HAP-1 (cell line): ENCODE results near the gene SULT4A1.

Experiments used
- DNase-seq, 2 experiments: peaks; one replicate each; pipeline ENCODE4 v3.0.0-alpha.2; 2016 to 2020; ENCODE audit warnings: low spot score in 2 of 2
- H3K27me3 ChIP-seq: fragments of 250-450 bp; sonication (Bioruptor Pico); 2 replicates; pipeline ENCODE4 v1.5.1; 2020; ENCODE audit warnings: low read depth, mild to moderate bottlenecking, moderate library complexity
- H3K36me3 ChIP-seq: fragments of 250-450 bp; sonication (Bioruptor Pico); replicated peaks from 2 replicates; pipeline ENCODE4 v1.5.1; 2020; ENCODE audit warnings: mild to moderate bottlenecking
- H3K4me1 ChIP-seq: fragments of 250-450 bp; sonication (Bioruptor Pico); 2 replicates; pipeline ENCODE4 v1.5.1; 2020; ENCODE audit warnings: mild to moderate bottlenecking
- H3K4me3 ChIP-seq: fragments of 250-450 bp; sonication (Bioruptor Pico); 2 replicates; pipeline ENCODE4 v1.5.1; 2020; ENCODE audit warnings: mild to moderate bottlenecking, moderate library complexity
- H3K9me3 ChIP-seq: fragments of 250-450 bp; sonication (Bioruptor Pico); 2 replicates; pipeline ENCODE4 v1.5.1; 2020; ENCODE audit warnings: mild to moderate bottlenecking, moderate library complexity
- in situ Hi-C: fragments of 300-500 bp; cut with MboI; formaldehyde crosslinking; loops from 3 replicates; pipeline ENCODE4 v1.14.3; 2020; ENCODE audit warnings: low sequenced_read_pairs, inconsistent platforms, mixed read lengths

SULT4A1 gene

GRCh38 chr22:43851058-43851978 is 11.0 kb downstream of the SULT4A1 start:
- DNase-seq: no peak
- in situ Hi-C loops: no loop called here
- Histone ChIP-seq H3K9me3 (no peaks in the 10 kb centered on the region), H3K4me1 (no peaks in the 10 kb centered on the region), H3K4me3 (no peak overlapping the region), H3K36me3 (no peaks in the 10 kb centered on the region), H3K27me3 (peaks cover 20% of the 10 kb centered on the region)

DNA sequence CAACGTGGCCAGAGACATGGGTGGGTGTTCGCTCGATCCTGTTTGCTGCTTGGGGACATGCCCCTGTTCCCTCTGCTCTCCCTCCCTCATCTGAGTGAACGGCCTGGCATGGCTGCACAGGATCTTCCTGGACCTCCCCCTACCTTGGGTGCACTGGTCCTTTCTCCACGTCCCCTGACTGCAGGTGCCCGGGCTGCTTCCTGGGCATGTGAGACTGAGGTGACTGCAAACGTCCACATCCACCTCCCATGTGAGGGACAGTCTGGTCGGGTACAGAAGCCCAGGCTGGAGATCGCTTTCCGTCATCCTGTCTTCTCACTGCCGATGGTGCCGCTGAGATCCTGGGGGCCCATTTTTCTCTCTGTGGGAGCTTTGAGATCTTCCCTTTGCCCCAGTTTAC is 11.8 kb downstream of the SULT4A1 start:
- H3K4me3 ChIP-seq: no peak overlapping the region

GRCh38 chr22:43849731-43850130 is 12.6 kb downstream of the SULT4A1 start:
- no peaks in the 10 kb centered on the region for H3K36me3 ChIP-seq
- H3K4me1 ChIP-seq: no peaks in the 10 kb centered on the region
- in situ Hi-C loops: no loop called here
- no peaks in the 10 kb centered on the region for H3K9me3 ChIP-seq
- H3K4me3 ChIP-seq: no peak overlapping the region
- no peak for DNase-seq
- H3K27me3 ChIP-seq: peaks cover 20% of the 10 kb centered on the region

More for the DNA sequence above, 11.8 kb downstream of the SULT4A1 start:
- Histone ChIP-seq H3K27me3 (peaks cover 20% of the 10 kb centered on the region), H3K4me1 (no peaks in the 10 kb centered on the region), H3K9me3 (no peaks in the 10 kb centered on the region), H3K36me3 (no peaks in the 10 kb centered on the region)
- no peak for DNase-seq
- in situ Hi-C loops: no loop called here

GRCh38 chr22:43848366-43849171 is 13.7 kb downstream of the SULT4A1 start:
- no peak overlapping the region for H3K4me3 ChIP-seq
- DNase-seq: peak in 1 of 2 experiments; percentile 26
- H3K36me3 ChIP-seq: no peaks in the 10 kb centered on the region
- in situ Hi-C loops: no loop called here
- H3K27me3 ChIP-seq: peaks cover 20% of the 10 kb centered on the region
- H3K9me3 ChIP-seq: no peaks in the 10 kb centered on the region
- no peaks in the 10 kb centered on the region for H3K4me1 ChIP-seq

GRCh38 chr22:43847376-43848289 is 14.7 kb downstream of the SULT4A1 start:
- in situ Hi-C loops: no loop called here
- H3K4me1 ChIP-seq: no peaks in the 10 kb centered on the region
- H3K36me3 ChIP-seq: no peaks in the 10 kb centered on the region
- no peak overlapping the region for H3K4me3 ChIP-seq
- H3K9me3 ChIP-seq: no peaks in the 10 kb centered on the region
- DNase-seq: no peak
- H3K27me3 ChIP-seq: peaks cover 18% of the 10 kb centered on the region

DNA sequence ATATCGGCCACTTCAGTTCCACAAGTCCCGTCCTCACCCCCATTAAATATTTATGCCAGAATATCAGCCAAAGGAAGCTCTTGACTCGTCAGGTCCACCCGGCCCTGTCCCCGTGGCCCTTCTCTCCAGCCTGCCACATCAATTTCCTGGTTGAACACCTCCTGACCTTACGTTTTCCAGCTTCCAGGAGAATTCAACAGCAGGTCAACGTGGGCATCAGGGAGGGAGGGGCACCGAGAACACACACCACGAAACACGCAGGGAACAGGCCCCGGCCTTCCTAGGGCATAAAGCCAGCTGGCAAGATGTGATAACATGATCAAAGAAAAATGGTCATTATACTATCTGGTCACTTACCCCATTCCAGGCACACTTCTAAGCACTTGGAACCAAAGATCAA is 15.3 kb downstream of the SULT4A1 start:
- in situ Hi-C loops: no loop called here
- H3K36me3 ChIP-seq: no peaks in the 10 kb centered on the region
- H3K4me3 ChIP-seq: no peak overlapping the region
- no peaks in the 10 kb centered on the region for H3K9me3 ChIP-seq
- peaks cover 15% of the 10 kb centered on the region for H3K27me3 ChIP-seq
- DNase-seq: no peak
- H3K4me1 ChIP-seq: no peaks in the 10 kb centered on the region

GRCh38 chr22:43845981-43846380 is 16.3 kb downstream of the SULT4A1 start:
- peaks cover 12% of the 10 kb centered on the region; the same call in 1 of the 2 replicates for H3K27me3 ChIP-seq

DNA sequence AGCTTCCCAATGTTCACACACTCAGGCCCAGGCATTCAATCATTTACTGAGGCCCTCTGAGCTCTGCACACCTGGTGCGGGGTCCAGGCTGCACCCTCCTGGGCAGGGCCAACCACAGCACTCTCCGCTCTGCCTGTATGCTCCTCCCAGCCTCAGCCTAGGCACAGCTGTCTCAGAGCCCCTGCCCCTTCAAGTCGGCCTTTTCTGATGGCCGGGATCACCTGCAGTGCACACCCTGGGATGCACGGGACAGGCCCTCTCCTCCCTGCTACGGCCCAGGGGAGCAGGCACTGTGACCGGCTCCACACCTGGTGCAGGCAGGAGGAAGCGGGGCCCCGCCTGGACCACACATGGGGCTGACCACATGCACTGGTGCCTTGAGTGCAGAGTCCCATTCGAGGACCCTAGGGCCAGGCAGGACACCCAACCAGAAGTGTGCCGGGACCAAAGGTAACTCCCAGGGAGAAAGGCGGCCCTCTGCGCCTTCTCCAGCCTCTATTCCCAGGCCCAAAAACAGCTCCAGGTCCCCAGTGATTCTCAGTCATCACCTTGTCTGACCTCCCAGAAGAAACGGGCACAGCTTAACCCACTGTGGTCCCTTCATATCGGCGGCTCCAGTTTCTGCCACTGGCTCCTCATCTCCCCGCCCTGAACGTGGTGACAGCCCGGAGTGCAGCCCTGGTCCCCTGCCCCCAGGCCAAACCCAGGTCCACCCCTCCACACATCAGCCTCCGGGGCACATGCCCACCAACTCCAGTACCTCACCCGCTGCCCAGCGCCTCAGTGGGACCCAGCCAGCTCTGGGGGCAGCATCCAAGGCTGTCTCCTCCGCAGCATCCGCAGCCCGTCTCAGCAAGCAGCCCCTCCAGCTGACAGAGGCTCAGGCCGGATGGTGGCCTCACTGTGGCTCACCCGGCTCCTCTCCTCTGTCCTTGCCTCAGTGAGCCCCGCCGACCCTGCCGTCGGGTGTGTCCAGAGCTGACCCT is 17.5 kb downstream of the SULT4A1 start:
- Histone ChIP-seq H3K4me1 (no peaks in the 10 kb centered on the region), H3K9me3 (no peaks in the 10 kb centered on the region), H3K4me3 (no peak overlapping the region), H3K27me3 (peaks cover 7% of the 10 kb centered on the region; the same call in 1 of the 2 replicates), H3K36me3 (no peaks in the 10 kb centered on the region)
- no peak for DNase-seq
- in situ Hi-C loops: no loop called here

More at GRCh38 chr22:43845981-43846380, 16.3 kb downstream of the SULT4A1 start:
- Histone ChIP-seq H3K36me3 (no peaks in the 10 kb centered on the region), H3K4me3 (no peak overlapping the region), H3K4me1 (no peaks in the 10 kb centered on the region), H3K9me3 (no peaks in the 10 kb centered on the region)
- no peak for DNase-seq
- in situ Hi-C loops: no loop called here

DNA sequence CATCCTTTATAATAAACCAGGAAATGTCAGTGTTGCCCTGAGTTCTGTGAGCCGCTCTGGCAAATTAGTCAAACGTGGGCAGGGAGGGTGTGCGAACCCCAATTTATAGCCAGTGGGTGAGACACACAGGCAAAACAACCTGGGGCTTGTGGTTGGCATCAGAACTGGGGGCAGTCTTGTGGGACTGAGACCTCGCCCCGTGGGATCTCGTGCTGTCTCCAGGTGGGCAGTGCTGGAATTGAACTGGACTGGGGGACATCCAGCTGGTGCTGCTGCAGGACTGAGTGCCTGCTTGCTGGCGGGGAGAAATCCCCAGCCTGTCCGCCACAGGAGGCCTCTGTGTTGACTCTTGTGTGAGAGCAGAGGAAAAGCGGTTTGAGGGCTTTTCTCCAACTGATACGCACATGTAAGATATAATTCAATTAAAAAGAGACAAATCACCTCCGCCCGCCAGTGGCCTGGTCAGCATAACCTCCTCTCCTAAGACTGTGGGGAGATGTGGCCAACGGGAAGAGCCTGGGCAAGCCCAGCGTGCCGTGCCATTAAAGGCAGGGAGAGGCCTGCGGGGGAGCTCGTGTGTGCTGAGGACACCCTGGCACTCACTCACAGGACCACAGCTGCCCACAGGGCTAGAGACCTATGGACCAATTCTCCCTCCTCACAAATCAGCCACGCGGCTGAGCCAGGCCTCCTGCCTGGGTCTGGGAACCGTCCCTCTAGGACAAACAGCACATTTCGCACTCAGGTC is 18.4 kb downstream of the SULT4A1 start:
- in situ Hi-C loops: no loop called here
- no peak for DNase-seq
- no peak overlapping the region for H3K4me3 ChIP-seq
- H3K27me3 ChIP-seq: peaks cover 4% of the 10 kb centered on the region; the same call in 1 of the 2 replicates
- no peaks in the 10 kb centered on the region for H3K9me3 ChIP-seq
- no peaks in the 10 kb centered on the region for H3K36me3 ChIP-seq
- H3K4me1 ChIP-seq: no peaks in the 10 kb centered on the region

DNA sequence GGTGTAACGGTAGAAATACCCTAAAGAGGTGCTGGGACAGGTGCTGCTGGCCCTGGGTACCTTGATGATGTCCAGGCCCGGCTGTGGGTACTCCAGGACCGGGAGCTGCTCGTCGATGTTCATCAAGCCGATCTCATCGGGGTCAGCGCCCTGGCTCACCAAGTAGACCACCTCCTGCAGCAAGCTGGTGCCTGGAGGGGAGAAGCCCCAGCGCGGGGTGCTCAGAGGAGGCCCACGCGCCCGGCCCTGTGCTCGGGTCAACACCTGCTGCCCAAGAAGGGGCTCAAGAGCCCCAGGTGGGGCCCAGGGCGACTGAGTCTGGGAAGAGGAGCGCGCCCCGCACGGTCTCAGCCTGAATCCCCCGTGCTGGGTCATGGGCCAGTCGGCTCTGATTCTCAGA is 20.6 kb downstream of the SULT4A1 start:
- Histone ChIP-seq H3K4me1 (no peaks in the 10 kb centered on the region), H3K9me3 (no peaks in the 10 kb centered on the region), H3K36me3 (no peaks in the 10 kb centered on the region), H3K27me3 (peaks cover 4% of the 10 kb centered on the region; the same call in 1 of the 2 replicates), H3K4me3 (no peak overlapping the region)
- in situ Hi-C loops: no loop called here
- no peak for DNase-seq

DNA sequence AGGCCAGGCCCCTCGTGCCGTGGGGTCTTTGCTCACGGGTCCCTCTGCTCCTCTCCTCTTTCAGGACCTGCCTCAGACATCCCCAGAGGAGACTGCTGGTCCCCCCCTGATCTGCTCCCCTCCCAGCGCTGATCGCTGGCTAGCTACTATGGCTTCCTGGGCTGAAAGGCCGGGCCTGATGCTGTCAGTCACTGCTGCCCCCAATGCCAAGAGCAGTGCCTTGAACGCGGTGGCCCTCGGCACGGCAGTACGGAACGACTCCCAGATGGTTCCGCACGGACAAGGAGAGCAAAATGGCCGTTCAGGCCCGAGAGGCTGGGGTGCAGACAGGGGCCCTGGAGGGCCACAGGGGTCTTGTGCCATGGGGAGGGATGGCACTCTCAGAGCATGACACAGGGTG is 21.5 kb downstream of the SULT4A1 start:
- in situ Hi-C loops: no loop called here

GRCh38 chr22:43840431-43840830 is 21.9 kb downstream of the SULT4A1 start:
- DNase-seq: no peak
- Histone ChIP-seq H3K36me3 (no peaks in the 10 kb centered on the region), H3K27me3 (peaks cover 4% of the 10 kb centered on the region; the same call in 1 of the 2 replicates), H3K4me1 (no peaks in the 10 kb centered on the region), H3K4me3 (no peak overlapping the region), H3K9me3 (no peaks in the 10 kb centered on the region)
- in situ Hi-C loops: no loop called here

More for the DNA sequence above, 21.5 kb downstream of the SULT4A1 start:
- DNase-seq: no peak
- Histone ChIP-seq H3K4me1 (no peaks in the 10 kb centered on the region), H3K9me3 (no peaks in the 10 kb centered on the region), H3K36me3 (no peaks in the 10 kb centered on the region), H3K27me3 (peaks cover 4% of the 10 kb centered on the region; the same call in 1 of the 2 replicates), H3K4me3 (no peak overlapping the region)
